MM.1S (cell line): ENCODE results near the gene TMEM131.

Source experiments
- DNase-seq: peaks from one replicate; pipeline ENCODE4 v3.0.0-alpha.2; 2015
- H2AFZ ChIP-seq: fragments of 300-600 bp; sonication (generic); 2 replicates; pipeline ENCODE4 v1.6.0; 2016; ENCODE audit warnings: antibody characterized with exemption, low read length
- H3F3A ChIP-seq: fragments of 300-600 bp; sonication (generic); 2 replicates; pipeline ENCODE4 v1.6.1; 2016; ENCODE audit warnings: mild to moderate bottlenecking, antibody characterized with exemption, low read length, moderate library complexity, mixed read lengths; ENCODE audit not compliant: insufficient read depth
- H3K27ac ChIP-seq: fragments of 300-600 bp; sonication (generic); 2 replicates; pipeline ENCODE4 v1.5.1; 2016; ENCODE audit warnings: mild to moderate bottlenecking, low read length
- H3K27me3 ChIP-seq: fragments of 300-600 bp; sonication (generic); replicated peaks from 2 replicates; pipeline ENCODE4 v1.6.0; 2016; ENCODE audit warnings: low read length; ENCODE audit not compliant: insufficient read depth
- H3K36me3 ChIP-seq: fragments of 300-600 bp; sonication (generic); replicated peaks from 2 replicates; pipeline ENCODE4 v1.6.1; 2016; ENCODE audit warnings: mild to moderate bottlenecking, low read length, mixed read lengths; ENCODE audit not compliant: insufficient read depth
- H3K4me1 ChIP-seq: fragments of 300-600 bp; sonication (generic); 2 replicates; pipeline ENCODE4 v1.6.1; 2016; ENCODE audit warnings: low read length, mixed read lengths
- H3K4me2 ChIP-seq: fragments of 300-600 bp; sonication (generic); 2 replicates; pipeline ENCODE4 v1.6.0; 2016; ENCODE audit warnings: low read depth, low read length
- H3K4me3 ChIP-seq: fragments of 300-600 bp; sonication (generic); 2 replicates; pipeline ENCODE4 v1.5.1; 2016; ENCODE audit warnings: low read length, mixed read lengths
- H3K79me2 ChIP-seq: fragments of 300-600 bp; sonication (generic); 2 replicates; pipeline ENCODE4 v1.6.1; 2016; ENCODE audit warnings: mixed run types, low read length, mixed read lengths
- H3K9ac ChIP-seq: fragments of 300-600 bp; sonication (generic); 2 replicates; pipeline ENCODE4 v1.6.1; 2016; ENCODE audit warnings: low read length, mixed read lengths
- H3K9me2 ChIP-seq: fragments of 300-600 bp; sonication (generic); replicated peaks from 2 replicates; pipeline ENCODE4 v1.6.1; 2016; ENCODE audit warnings: mild to moderate bottlenecking, low read length, mixed read lengths; ENCODE audit not compliant: insufficient read depth
- H3K9me3 ChIP-seq: fragments of 300-600 bp; sonication (generic); replicated peaks from 2 replicates; pipeline ENCODE4 v1.6.1; 2016; ENCODE audit warnings: mild to moderate bottlenecking, low read length, mixed read lengths; ENCODE audit not compliant: insufficient read depth
- H4K20me1 ChIP-seq: fragments of 300-600 bp; sonication (generic); 2 replicates; pipeline ENCODE4 v1.6.1; 2016; ENCODE audit warnings: mild to moderate bottlenecking, low read length, moderate library complexity, mixed read lengths; ENCODE audit not compliant: insufficient read depth
- EZH2 ChIP-seq: fragments of 300-600 bp; sonication (generic); optimal IDR thresholded peaks from 2 replicates; pipeline ENCODE3; 2017; ENCODE audit warnings: low read depth, mild to moderate bottlenecking, antibody characterized with exemption, low read length, mixed read lengths
- EZH2phosphoT487 ChIP-seq: fragments of 300-600 bp; sonication (generic); IDR thresholded peaks from 2 replicates; pipeline ENCODE4 v1.6.1; 2018; ENCODE audit warnings: antibody characterized with exemption, low read length
- TF ChIP-seq, protein P1 (sequence below): fragments of 300-600 bp; sonication (generic); IDR thresholded peaks from 2 replicates; pipeline ENCODE4 v1.5.1; 2016; ENCODE audit warnings: antibody characterized with exemption, low read length, mixed read lengths

Gene TMEM131

DNA sequence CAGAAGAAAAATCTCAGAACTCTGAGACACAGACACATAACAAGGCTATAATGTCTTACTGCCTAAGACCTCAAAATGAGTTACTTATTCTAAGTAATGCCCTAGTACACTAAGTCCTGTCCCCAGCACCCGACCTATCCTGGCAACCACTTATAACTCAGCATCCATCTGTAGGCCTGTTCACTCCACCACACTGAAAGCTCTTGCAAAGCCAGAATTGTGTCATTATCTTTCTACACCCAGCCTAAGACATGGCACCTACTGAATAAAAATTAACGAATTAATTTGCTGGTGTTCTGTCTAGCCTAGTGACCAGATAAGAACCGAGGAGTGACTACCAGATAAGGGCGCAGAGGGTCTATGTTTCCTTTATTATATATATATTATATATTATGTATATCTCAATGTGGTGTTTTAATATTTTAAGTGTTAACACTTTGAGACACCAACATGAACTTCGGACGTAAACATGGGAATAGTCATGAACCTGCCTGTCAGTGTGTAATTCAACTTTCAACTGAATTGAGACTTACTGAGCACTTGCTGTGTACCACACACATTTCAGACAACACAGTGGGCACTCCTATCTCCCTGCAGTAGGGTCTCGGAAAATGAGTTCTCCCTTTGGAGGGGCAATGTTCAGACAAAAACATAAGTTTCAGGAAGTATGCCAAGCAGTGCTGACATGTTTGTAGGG, 27.7 kb downstream of the TMEM131 start:
- Histone ChIP-seq H2AFZ (no peak overlapping the region), H3K27me3 (no peaks in the 10 kb centered on the region), H4K20me1 (0 out of 2 replicates have a peak, but pooled peaks cover 5% of the 10 kb centered on the region), H3K4me1 (peaks cover 17% of the 10 kb centered on the region), H3K36me3 (no peaks in the 10 kb centered on the region), H3K9me2 (no peaks in the 10 kb centered on the region), H3K4me2 (no peak overlapping the region), H3K4me3 (no peak overlapping the region), H3K27ac (no peak overlapping the region), H3K9me3 (no peaks in the 10 kb centered on the region), H3K9ac (no peak overlapping the region), H3F3A (no peaks in the 10 kb centered on the region), H3K79me2 (peaks cover 95% of the 10 kb centered on the region)
- DNase-seq, result no peak
- TF ChIP-seq EZH2 (no peak), EZH2phosphoT487 (no peak)
- TF ChIP-seq, protein P1, sequence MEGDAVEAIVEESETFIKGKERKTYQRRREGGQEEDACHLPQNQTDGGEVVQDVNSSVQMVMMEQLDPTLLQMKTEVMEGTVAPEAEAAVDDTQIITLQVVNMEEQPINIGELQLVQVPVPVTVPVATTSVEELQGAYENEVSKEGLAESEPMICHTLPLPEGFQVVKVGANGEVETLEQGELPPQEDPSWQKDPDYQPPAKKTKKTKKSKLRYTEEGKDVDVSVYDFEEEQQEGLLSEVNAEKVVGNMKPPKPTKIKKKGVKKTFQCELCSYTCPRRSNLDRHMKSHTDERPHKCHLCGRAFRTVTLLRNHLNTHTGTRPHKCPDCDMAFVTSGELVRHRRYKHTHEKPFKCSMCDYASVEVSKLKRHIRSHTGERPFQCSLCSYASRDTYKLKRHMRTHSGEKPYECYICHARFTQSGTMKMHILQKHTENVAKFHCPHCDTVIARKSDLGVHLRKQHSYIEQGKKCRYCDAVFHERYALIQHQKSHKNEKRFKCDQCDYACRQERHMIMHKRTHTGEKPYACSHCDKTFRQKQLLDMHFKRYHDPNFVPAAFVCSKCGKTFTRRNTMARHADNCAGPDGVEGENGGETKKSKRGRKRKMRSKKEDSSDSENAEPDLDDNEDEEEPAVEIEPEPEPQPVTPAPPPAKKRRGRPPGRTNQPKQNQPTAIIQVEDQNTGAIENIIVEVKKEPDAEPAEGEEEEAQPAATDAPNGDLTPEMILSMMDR, result no peak

DNA sequence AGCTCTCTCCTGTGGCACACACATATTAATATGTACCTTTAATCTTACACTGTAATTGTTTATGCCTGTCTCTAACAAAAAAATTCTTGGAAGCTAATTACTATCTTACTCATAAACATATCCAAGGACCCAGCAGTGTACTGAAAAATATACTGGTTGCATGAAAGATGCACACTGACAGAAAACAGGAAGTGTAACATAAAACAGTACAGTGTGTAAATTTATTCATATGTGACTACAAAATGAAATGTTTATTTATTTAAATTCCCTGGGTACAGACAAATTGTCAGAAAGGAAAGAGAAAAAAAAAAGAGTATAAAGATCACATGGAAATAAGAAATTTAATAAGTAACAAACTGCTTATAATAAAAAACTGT, 28.5 kb downstream of the TMEM131 start:
- Histone ChIP-seq H3K9me3 (no peaks in the 10 kb centered on the region), H3K4me1 (peaks cover 17% of the 10 kb centered on the region), H3K4me2 (no peak overlapping the region), H2AFZ (no peak overlapping the region), H3K9me2 (no peaks in the 10 kb centered on the region), H3K36me3 (no peaks in the 10 kb centered on the region), H3K4me3 (no peak overlapping the region), H4K20me1 (0 out of 2 replicates have a peak, but pooled peaks cover 5% of the 10 kb centered on the region), H3F3A (no peaks in the 10 kb centered on the region), H3K79me2 (peaks cover 97% of the 10 kb centered on the region), H3K27me3 (no peaks in the 10 kb centered on the region), H3K27ac (no peak overlapping the region), H3K9ac (no peak overlapping the region)
- no peak for DNase-seq
- TF ChIP-seq, protein P1, result no peak
- TF ChIP-seq EZH2phosphoT487 (no peak), EZH2 (no peak)

DNA sequence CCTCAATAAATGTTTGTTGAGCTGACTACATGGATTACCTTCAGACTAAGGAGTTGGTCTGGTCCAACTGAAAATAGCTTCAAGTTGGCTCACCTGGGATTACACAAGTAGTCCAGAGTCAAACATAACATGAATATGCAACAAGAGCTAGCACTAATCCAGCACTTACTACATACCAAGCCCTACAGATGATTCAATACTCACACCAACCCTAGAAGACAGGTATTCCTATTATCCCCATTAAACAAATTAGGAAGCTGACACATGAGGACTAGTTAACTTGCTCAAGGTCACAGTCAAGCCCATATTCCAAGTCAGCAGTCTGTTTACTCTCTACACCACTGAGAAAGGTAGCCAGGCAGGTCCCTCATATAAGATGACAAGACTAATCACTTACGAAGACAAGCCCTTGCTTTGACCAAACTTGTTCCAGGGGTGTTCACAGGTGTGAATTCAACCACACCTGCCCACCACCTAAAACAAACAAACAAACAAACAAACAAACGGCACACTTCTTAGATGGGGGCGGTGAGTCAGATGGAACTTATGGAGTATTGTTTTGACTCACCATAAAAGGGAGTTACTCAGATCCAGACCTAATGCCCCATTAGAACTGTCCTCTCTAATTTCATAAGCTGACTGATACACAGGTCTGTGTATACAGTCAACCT, 29.1 kb downstream of the TMEM131 start:
- H3K4me2 ChIP-seq, result no peak overlapping the region
- peaks cover 17% of the 10 kb centered on the region for H3K4me1 ChIP-seq
- peaks cover 95% of the 10 kb centered on the region for H3K79me2 ChIP-seq

More for the DNA sequence above, 29.1 kb downstream of the TMEM131 start:
- H3F3A ChIP-seq, result no peaks in the 10 kb centered on the region
- H3K36me3 ChIP-seq, result no peaks in the 10 kb centered on the region
- no peak overlapping the region for H3K4me3 ChIP-seq
- no peak overlapping the region for H3K27ac ChIP-seq
- no peaks in the 10 kb centered on the region for H3K9me3 ChIP-seq
- DNase-seq, result no peak
- no peaks in the 10 kb centered on the region for H3K9me2 ChIP-seq
- H4K20me1 ChIP-seq, result 0 out of 2 replicates have a peak, but pooled peaks cover 5% of the 10 kb centered on the region
- no peaks in the 10 kb centered on the region for H3K27me3 ChIP-seq
- no peak overlapping the region for H3K9ac ChIP-seq
- H2AFZ ChIP-seq, result no peak overlapping the region
- TF ChIP-seq, protein P1, result no peak
- no peak for TF ChIP-seq EZH2phosphoT487
- no peak for TF ChIP-seq EZH2
